Cortex of kidney (tissue), 1 donor: ENCODE results near the gene GOLGA6L25.
"Not testable (repeated sequence)": the region's sequence is repeated elsewhere in the genome, so short reads cannot be mapped to it uniquely, and the experiment has no call there.

ENCODE experiments used
- DNase-seq: peaks from one replicate; lab custom pipeline; 2025; lab: John Stamatoyannopoulos, UW

The GOLGA6L25 gene, protein sequence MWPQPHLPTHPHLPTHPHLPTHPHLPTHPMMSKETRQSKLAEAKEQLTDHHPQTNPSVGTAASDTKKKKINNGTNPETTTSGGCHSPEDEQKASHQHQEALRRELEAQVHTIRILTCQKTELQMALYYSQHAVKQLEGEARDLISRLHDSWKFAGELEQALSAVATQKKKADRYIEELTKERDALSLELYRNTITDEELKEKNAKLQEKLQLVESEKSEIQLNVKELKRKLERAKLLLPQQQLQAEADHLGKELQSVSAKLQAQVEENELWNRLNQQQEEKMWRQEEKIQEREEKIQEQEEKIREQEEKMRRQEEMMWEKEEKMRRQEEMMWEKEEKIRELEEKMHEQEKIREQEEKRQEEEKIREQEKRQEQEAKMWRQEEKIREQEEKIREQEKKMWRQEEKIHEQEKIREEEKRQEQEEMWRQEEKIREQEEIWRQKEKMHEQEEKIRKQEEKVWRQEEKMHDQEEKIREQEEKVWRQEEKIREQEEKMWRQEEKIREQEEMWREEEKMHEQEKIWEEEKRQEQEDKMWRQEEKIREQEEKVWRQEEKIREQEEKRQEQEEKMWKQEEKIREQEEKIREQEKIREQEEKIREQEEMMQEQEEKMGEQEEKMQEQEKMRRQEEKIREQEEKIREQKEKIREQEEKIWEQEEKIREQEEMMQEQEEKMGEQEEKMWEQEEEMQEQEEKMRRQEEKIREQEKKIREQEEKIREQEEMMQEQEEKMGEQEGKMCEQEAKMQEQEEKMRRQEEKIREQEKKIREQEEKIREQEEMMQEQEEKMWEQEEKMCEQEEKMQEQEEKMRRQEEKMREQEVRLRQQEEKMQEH

DNA sequence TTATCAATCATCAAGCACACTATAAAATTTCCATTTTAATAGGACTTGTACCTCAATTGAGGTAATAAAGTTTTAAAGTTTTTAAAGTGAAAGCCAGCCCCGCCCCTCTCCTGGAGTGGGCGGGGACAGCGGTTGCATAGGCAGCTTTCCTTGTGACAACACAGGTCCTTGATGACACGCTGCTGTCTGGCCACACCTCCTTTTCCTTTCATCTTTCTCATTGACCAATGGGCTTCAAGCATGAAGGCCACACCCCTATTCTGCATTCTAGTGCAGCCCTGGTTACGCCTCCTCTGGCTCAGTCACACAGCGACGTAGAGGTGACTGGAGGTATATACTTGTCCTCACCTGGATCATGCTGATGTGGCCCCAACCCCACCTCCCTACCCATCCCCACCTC is at the start of gene GOLGA6L25:
Gene GOLGA6L25 (plus strand): TSS at position 301 of the 400 bp plus-strand sequence. CDS start 61 bp downstream, at position 362.
- not testable (repeated sequence) for DNase-seq

DNA sequence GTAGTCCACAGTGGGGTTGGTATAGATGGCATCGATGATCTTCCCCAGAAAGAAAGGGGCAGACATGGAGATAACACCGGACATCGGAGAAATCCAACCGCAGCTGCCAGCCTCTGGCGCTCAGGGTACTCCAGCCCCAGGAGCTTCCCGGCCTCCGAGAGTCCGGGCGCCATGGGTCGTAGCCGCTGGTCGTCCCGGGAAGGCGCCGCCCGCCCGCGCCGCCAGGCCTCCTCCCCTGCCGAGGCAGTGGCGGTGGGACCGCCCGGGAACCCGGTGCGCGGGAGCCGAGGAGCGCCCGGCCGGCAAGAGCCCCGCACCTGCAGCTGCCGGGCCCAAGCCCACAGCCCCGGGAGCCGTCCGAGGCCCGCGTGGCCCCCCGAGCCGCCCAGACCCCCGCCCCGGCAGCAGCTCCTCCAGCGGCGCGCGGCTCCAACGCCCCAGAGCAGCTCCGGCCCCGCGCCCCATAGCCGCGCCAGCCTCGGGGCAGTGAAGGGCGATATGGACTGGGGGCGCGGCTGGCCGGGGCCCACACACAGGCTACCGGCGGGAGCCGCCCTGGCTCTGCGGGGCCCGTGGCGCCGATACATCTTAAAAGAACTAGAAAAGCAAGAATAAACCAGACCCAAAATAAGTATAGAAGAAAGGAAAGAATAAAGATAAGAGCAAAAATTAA is 45.0 kb upstream of the GOLGA6L25 start:
- DNase-seq = not testable (repeated sequence)

GRCh38 chr15:28514128-28514527 is 39.2 kb upstream of the GOLGA6L25 start:
- DNase-seq = not testable (repeated sequence)

DNA sequence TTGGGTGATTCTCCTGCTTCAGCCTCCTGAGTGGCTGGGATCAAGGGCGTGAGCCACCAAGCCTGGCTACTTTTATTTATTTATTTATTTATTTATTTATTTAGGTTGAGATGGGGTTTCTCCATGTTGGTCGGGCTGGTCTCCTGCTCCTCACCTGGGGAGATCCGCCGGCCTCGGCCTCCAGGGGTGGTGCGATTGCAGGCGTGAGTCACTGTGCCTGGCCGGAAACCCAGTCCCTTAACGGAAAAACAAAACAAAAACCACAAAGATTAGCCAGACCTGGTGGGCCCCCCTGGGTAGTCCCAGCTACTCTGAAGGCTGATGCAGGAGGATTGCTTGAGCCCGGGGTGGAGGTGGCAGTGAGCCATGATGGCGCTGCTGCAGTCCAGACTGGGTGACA is 38.2 kb upstream of the GOLGA6L25 start:
- not testable (repeated sequence) for DNase-seq

DNA sequence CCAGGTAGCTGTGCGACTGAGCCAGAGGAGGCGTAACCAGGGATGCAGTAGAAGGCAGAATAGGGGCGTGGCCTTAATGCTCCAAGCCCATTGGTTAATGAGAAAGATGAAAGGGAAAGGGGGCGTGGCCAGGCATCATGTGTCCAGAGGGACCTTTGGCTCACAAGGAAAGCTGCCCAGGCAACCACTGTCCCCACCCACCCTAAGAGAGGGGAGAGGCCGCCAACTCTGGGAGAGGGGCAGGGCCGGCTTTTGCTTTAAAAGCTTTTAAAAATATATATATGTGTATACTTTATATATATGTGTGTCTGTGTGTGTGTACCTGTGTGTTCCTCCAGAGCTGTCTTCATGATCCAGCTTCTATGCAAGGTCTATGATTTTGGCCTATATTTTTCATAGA is 20.4 kb upstream of the GOLGA6L25 start, which contains the start of gene GOLGA8G:
Gene GOLGA8G (minus strand): TSS at position 18 of the 400 bp plus-strand sequence. CDS start 62 bp downstream, outside the sequence.
- DNase-seq = not testable (repeated sequence)

DNA sequence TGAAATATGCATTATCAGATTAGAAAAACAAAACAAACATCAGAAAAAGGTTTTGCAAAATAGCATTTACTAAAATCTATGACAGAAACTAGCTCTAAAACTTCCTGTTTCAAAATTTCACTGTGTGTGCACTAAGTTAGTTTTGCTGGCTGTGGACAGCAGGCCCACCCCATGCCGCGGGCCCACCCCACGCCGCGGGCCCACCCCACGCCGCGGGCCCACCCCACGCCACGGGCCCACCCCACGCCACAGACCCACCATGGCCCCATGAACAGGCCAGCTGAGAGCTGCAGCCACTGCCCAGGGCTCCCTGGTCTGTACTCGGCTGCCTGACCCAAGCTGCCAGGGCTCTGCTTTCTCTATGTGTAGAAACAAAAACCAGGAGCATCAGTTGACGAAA is 20.0 kb downstream of the GOLGA6L25 start:
- not testable (repeated sequence) for DNase-seq

GRCh38 chr15:28588977-28589606 is 35.7 kb downstream of the GOLGA6L25 start:
- not testable (repeated sequence) for DNase-seq

- DNase-seq = not testable (repeated sequence)
Measured at GRCh38 chr15:28589769-28590168, 36.4 kb downstream of the GOLGA6L25 start.

GRCh38 chr15:28592395-28592794 is 39.0 kb downstream of the GOLGA6L25 start:
- DNase-seq = not testable (repeated sequence)

GRCh38 chr15:28593424-28594129 is 40.2 kb downstream of the GOLGA6L25 start:
- DNase-seq = not testable (repeated sequence)

GRCh38 chr15:28597471-28597870 is 44.1 kb downstream of the GOLGA6L25 start:
- DNase-seq = not testable (repeated sequence)

GRCh38 chr15:28598209-28598608 is 44.8 kb downstream of the GOLGA6L25 start:
- not testable (repeated sequence) for DNase-seq

DNA sequence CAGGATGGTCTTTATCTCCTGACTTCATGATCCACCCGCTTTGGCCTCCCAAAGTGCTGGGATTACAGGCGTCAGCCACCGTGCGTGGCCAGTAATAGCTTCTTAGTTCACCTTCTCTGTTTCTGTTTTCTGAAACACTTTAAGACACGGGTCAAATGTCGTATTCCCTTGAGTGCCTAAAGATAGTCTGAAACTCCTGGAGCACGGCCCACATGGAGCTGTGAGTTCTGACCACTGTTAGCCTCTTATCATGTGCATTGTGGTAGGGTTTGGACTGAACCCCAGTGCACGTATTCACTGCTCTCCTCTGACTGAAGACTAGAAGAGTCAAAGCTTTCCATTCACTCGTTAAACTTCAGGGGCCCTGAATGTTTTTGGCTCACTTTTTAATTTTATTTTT is 48.8 kb downstream of the GOLGA6L25 start:
- DNase-seq = not testable (repeated sequence)
